ENCODE measurements around the gene UBN1.

DNA sequence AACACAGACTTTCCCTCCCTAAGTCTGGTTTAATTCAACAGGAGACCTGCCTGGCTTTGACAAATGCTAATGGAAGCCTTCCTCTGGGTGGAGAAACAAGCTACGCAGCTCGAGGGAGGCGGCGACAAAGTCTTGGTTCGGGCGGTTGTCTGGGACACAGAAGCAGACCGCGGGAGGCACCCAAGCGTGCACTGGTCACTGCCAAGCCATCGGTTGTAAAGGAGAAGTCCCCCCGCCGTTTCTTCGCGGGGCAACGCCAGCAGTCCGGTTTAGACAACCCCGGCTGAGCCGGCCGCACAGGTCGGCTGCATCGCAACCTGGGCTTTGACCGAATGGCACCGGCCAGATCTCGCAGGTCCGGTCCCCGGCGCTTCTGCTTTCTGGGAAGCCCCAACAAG, 779 bp upstream of the UBN1 start:
- TF ChIP-seq GLIS3 (CRISPR knock-in tag; IDR thresholded peaks at IDR 0.05) (no peak), RARB (CRISPR knock-in tag; IDR thresholded peaks at IDR 0.05) (no peak)
